Measurements from ENCODE around the gene TMEM33. TPM values are rescaled to one million over a fixed set of nuclear protein-coding genes. Genes with fewer than 3 reads are reported as not detected.
A peak's percentile ranks its signal among the peaks of the same experiment; 100 is the strongest.

The TMEM33 gene
- polyA plus RNA-seq, 1 of the 3 experiments (the other 2 are of a cell fraction): 31.2 TPM

- H3K9ac ChIP-seq: no peak overlapping the region
- no peaks in the 10 kb centered on the region for H3F3A ChIP-seq (replicated peaks; ENCODE audit: insufficient read depth)
- no peaks in the 10 kb centered on the region for H3K36me3 ChIP-seq (replicated peaks in 1 of 2; ENCODE audit: control insufficient read depth in 1 of 2, insufficient read depth in 2 of 2, low read length in 1 of 2)
- no peaks in the 10 kb centered on the region for H3K27me3 ChIP-seq (ENCODE audit: insufficient read depth)
- no peak overlapping the region for H3K4me2 ChIP-seq
- no peak overlapping the region for H3K4me3 ChIP-seq (ENCODE audit: low read depth in 2 of 2, low read length in 1 of 2)
- peaks cover 0 to 6% of the 10 kb centered on the region in 2 experiments; a peak in 1 of 4 replicates for H3K4me1 ChIP-seq (ENCODE audit: control insufficient read depth in 1 of 2, insufficient read depth in 2 of 2, low read depth in 1 of 2, low read length in 1 of 2)
- H3K9me3 ChIP-seq: no peaks in the 10 kb centered on the region
- POLR2A ChIA-PET: no interaction called here
- TF ChIP-seq NFIC (IDR thresholded peaks at IDR 0.05; ENCODE audit: borderline replicate concordance): no peak
- no peak for TF ChIP-seq RFX5 (IDR thresholded peaks at IDR 0.05; ENCODE audit: low read length)
- TF ChIP-seq TCF12 (IDR thresholded peaks at IDR 0.05): no peak
- no peak for TF ChIP-seq CHD2 (IDR thresholded peaks at IDR 0.05; ENCODE audit: low read length, partially characterized antibody)
- no peak for TF ChIP-seq ZBTB33 (IDR thresholded peaks at IDR 0.05; ENCODE audit: borderline replicate concordance, low read depth)
- TF ChIP-seq FOSL2 (IDR thresholded peaks at IDR 0.05; ENCODE audit: borderline replicate concordance, low read depth): no peak
- no peaks in the 10 kb centered on the region for H4K20me1 ChIP-seq (ENCODE audit: insufficient read depth)
- no peaks in the 10 kb centered on the region for H3K9me2 ChIP-seq
- CTCF ChIA-PET: no interaction called here
- H3K27ac ChIP-seq (ENCODE audit: low read depth in 2 of 2, low read length in 1 of 2): no peak overlapping the region
- H2AFZ ChIP-seq (ENCODE audit: low read depth): no peak overlapping the region
- H3K79me2 ChIP-seq (ENCODE audit: insufficient read depth): peaks cover 16% of the 10 kb centered on the region
- WGBS (ENCODE audit: low lambda C conversion rate): 77% methylated on average over 1 of the region's 1 CpG
- DNase-seq: no peak
Observed at GRCh38 chr4:41985151-41985550, 49.9 kb downstream of the TMEM33 start.

- Histone ChIP-seq H3K4me1 (ENCODE audit: control insufficient read depth in 1 of 2, insufficient read depth in 2 of 2, low read depth in 1 of 2, low read length in 1 of 2) (peaks cover 16 to 17% of the 10 kb centered on the region in 2 experiments; a peak in 3 of 4 replicates), H3K9ac (peak overlapping the region; percentile 85), H3F3A (replicated peaks; ENCODE audit: insufficient read depth) (no peaks in the 10 kb centered on the region), H3K4me2 (peak overlapping the region; percentile 76), H3K4me3 (ENCODE audit: low read depth in 2 of 2, low read length in 1 of 2) (peak overlapping the region; percentile 71 to 98), H3K79me2 (ENCODE audit: insufficient read depth) (peaks cover 60% of the 10 kb centered on the region), H3K27ac (ENCODE audit: low read depth in 2 of 2, low read length in 1 of 2) (peak overlapping the region; percentile 71 to 83; a peak in 3 of 4 replicates), H3K9me2 (no peaks in the 10 kb centered on the region), H3K36me3 (replicated peaks in 1 of 2; ENCODE audit: control insufficient read depth in 1 of 2, insufficient read depth in 2 of 2, low read length in 1 of 2) (peaks cover 6% of the 10 kb centered on the region in 2 experiments), H3K27me3 (ENCODE audit: insufficient read depth) (no peaks in the 10 kb centered on the region), H2AFZ (ENCODE audit: low read depth) (peak overlapping the region; percentile 96), H3K9me3 (no peaks in the 10 kb centered on the region), H4K20me1 (ENCODE audit: insufficient read depth) (peaks cover 20% of the 10 kb centered on the region)
- 2% methylated on average over 12 of the region's 12 CpGs for WGBS (ENCODE audit: low lambda C conversion rate)
- ChIA-PET POLR2A (interaction anchor here (0.6 to 1.0 kb wide), 4 partner anchors 55 to 733 kb away, joined by 3 to 4 read pairs (median 3); partner anchors contain the start of genes TMEM33 and UCHL1), CTCF (interaction anchor here (0.8 to 2.3 kb wide), 4 partner anchors 23 to 43 kb away, joined by 3 to 6 read pairs (median 4); no protein-coding TSS in a partner anchor)
- no peak for TF ChIP-seq PBX3 (IDR thresholded peaks at IDR 0.05)
- no peak for TF ChIP-seq RAD21 (IDR thresholded peaks at IDR 0.05; ENCODE audit: low read length)
- TF ChIP-seq USF2 (IDR thresholded peaks at IDR 0.05; ENCODE audit: borderline replicate concordance, low read depth, low read length): no peak
- 0 out of 2 replicates have a peak, but pooled peaks have one; percentile 21 for TF ChIP-seq SIN3A (IDR thresholded peaks at IDR 0.05; ENCODE audit: borderline replicate concordance, low read depth, low read length)
- no peak for TF ChIP-seq EZH2phosphoT487 (IDR thresholded peaks at IDR 0.05; ENCODE audit: borderline replicate concordance, low read depth)
- no peak for TF ChIP-seq FOXJ3 (CRISPR knock-in tag; IDR thresholded peaks at IDR 0.05)
- DNase-seq: no peak
Observed at GRCh38 chr4:41989994-41990364, 54.8 kb downstream of the TMEM33 start.
